NCI-H1105 (cell line): ENCODE results near the gene NTN4.
"Not testable (repeated sequence)": the region's sequence is repeated elsewhere in the genome, so short reads cannot be mapped to it uniquely, and the experiment has no call there.

ENCODE experiments used
- DNase-seq: peaks from one replicate; lab custom pipeline; 2025; lab: John Stamatoyannopoulos, UW

Gene NTN4

GRCh38 chr12:95654665-95655064, 135.9 kb downstream of the NTN4 start:
- DNase-seq: not testable (repeated sequence)

- DNase-seq: no peak
Observed at GRCh38 chr12:95653771-95654546, 136.6 kb downstream of the NTN4 start.

- no peak for DNase-seq
Observed at GRCh38 chr12:95651681-95652080, 138.9 kb downstream of the NTN4 start.

GRCh38 chr12:95648990-95649791, 141.4 kb downstream of the NTN4 start:
- no peak for DNase-seq

GRCh38 chr12:95646781-95647190, 143.8 kb downstream of the NTN4 start:
- no peak for DNase-seq

- no peak for DNase-seq
Observed at GRCh38 chr12:95643256-95643655, 147.3 kb downstream of the NTN4 start.

- DNase-seq: no peak
Observed at GRCh38 chr12:95642583-95642982, 148.0 kb downstream of the NTN4 start.

- no peak for DNase-seq
Observed at GRCh38 chr12:95641299-95641952, 149.1 kb downstream of the NTN4 start.

- no peak for DNase-seq
Observed at GRCh38 chr12:95640516-95640915, 150.0 kb downstream of the NTN4 start.

- no peak for DNase-seq
Observed at GRCh38 chr12:95637471-95638155, 153.0 kb downstream of the NTN4 start.

GRCh38 chr12:95637010-95637409, 153.6 kb downstream of the NTN4 start:
- no peak for DNase-seq

- no peak for DNase-seq
Observed at GRCh38 chr12:95634622-95635621, 155.6 kb downstream of the NTN4 start.

GRCh38 chr12:95633732-95634465, 156.7 kb downstream of the NTN4 start:
- no peak for DNase-seq

- DNase-seq: no peak
Observed at GRCh38 chr12:95633049-95633731, 157.4 kb downstream of the NTN4 start.

- DNase-seq: no peak
Observed at GRCh38 chr12:95630496-95630895, 160.1 kb downstream of the NTN4 start.

GRCh38 chr12:95629392-95629791, 161.2 kb downstream of the NTN4 start:
- DNase-seq: no peak

- no peak for DNase-seq
Observed at GRCh38 chr12:95626854-95627253, 163.7 kb downstream of the NTN4 start.

GRCh38 chr12:95625012-95625411, 165.6 kb downstream of the NTN4 start:
- DNase-seq: no peak

- DNase-seq: no peak
Observed at GRCh38 chr12:95624589-95624988, 166.0 kb downstream of the NTN4 start.
